GM19463 (cell line): ENCODE measurements around the gene TTC31.

ENCODE experiments used
- ATAC-seq: cut with Tn5 transposase; IDR thresholded peaks from one replicate; pipeline ENCODE4 v1.9.1; 2021; ENCODE audit warnings: mild to moderate bottlenecking, moderate library complexity; ENCODE audit not compliant: unreplicated experiment

The TTC31 gene

DNA sequence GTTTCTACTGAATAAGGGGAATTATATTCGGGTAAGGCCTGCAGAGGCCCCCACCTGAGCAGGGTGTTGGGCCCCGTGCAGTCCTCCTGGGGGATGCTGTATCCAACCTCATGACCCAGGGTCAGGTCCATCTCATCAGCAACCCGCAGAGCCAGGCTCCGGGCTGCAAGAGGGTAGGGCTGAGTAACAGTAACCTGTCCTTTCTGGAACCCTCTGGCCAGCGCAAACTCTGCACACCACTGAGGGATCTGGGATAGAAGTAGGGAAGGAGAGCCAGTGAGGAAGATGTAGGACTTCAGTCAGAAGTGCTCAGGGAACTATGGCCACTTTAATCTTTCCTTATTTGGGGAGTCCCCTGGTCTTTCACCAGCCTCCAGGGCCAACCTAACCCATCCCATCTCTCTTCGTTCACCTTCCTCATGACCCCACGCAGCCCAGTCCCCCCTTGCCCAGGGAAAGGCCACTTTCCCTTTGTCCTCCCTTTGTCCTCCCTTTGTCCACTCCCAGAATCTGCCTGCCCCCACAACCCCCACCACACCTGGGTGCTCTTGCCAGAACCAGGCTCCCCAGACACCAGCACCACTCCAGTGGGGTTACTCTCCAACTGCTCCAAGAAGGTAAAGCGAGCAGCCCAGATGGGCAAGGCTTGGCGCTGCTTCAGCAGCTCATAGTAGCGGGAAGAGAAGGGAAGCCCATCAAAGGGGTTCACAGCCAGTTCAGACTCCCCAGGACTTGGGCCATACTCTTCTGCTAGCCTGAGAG lies 42.3 kb downstream of the TTC31 start:
- ATAC-seq = no peak

DNA sequence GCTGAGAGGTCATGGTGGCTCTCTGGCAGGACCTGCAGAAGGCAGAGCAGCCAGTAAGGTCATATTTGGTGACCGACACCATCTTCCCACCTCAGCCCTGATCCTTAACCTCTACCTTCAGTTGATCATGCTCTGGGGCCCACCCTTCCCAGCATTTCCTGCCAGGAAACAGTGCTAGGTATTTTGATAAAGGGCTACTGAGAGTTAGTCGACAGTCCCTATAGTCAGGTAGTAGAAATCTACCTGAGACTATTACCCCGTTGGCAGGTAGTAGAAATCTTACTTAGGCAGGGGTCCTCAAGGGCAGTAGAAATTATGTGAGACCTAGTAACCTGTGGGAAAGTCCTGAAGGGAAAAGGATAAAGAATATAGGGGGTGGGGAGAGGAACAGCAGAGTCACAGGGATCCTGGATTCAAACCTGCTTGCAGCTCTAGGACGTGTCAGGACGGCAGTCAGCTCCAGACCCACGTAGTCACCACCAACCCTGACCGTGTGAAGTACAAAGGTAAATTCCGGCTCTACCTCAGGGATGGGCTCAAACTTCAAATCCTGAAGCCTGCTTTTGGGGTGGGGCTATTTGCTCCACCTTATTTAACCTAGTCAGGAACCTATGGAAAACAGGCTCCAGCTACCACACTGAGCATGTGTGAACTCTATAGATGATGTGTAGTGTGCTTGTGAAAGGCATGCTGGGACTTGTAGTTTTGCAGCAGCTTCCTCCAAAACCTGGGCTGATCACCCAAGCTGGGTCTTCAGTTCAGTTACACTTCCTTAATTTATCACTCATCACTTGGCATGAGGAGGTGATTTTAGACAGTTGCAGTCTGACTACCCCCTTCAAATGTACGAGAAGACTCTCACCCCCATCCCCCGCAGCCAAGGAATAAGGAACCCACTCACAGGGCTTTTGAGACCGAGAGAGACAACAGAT lies 43.1 kb downstream of the TTC31 start, which contains the start of gene DQX1:
TSS of gene DQX1 (minus strand) at position 515 of the 932 bp plus-strand sequence. CDS start at position 13, 502 bp downstream.
- ATAC-seq = no peak

DNA sequence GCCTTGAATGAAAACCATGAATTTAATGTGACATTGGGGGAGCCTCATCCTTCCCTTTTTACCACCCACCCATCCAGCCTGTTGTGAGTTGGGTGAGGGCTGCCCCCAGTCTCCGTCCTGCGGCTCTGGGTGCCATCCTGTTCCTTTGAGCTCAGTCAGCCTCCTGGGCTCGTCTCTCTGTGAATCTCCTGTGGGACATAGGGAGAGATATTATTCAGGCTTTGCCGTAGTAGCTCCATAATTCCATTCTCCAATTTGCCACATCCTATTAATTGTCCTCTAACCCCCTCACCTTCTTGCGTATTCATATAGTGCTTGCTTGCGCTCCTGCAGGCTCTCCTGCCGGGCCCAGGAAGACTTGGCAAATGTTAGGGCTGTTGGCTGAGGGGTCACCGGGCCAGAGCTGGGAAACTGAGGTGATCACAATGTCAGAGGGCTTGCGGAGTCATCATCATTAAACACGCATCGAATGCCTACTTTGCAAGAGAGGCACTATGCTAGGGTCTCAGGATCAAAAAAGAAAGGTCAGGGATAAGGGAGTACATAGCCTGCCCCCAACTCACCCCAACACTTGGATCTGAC lies 43.9 kb downstream of the TTC31 start:
- ATAC-seq = no peak

DNA sequence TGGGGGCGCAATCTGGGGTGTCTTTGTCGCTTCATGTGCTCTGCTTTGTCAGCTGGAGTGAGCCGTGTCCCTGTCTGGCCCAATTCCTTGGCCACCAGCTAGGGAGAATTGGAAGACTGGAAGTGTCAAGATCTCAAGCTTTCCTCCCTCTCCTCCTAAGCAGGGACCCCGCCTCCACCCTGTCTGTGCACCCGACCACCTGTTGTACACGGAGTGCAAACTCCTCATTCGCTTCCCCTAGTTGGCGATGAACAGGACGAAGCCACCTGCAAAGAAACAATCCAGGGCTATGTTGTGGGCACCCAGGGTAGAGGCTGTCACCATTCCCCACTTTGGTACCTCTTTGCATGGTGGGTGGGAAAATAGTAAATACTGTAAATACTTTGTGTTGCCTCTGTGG lies 44.9 kb downstream of the TTC31 start:
- ATAC-seq = no peak

DNA sequence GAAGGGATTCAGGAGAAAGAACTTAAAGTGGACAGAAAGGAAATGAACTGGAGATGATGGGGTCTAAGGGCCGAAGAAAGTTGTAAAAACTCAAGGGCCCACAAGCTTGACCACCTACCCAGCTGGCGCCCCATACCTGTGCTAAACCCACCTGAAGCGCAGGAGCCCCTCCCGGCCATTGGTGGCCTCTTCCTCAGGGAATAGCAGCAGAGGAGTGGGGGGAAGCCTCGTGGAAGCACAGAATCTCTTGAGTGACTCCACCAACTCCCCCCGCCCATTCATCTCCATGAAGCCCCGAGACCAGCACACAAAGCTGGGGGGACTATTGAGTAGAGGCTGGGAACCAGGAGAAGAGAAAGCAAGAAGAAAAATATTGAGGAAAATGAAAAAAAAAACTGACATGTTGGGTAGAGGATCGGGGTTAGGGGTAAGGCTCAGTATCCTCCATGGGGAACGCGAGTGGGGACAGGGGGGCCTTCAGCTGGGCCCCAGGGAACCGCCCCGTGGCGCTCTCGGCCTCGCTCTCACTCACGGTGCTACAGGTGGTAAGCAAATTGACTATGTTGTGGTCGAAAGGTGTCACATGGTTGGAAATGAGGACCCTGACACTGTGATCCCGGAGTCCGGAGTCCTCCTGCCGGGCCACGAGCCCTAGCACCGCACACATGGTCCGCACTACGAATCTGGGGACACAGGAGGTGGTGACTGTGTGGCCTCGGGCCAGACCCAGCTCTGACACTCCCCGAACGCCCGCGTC lies 45.9 kb downstream of the TTC31 start:
- no peak for ATAC-seq

DNA sequence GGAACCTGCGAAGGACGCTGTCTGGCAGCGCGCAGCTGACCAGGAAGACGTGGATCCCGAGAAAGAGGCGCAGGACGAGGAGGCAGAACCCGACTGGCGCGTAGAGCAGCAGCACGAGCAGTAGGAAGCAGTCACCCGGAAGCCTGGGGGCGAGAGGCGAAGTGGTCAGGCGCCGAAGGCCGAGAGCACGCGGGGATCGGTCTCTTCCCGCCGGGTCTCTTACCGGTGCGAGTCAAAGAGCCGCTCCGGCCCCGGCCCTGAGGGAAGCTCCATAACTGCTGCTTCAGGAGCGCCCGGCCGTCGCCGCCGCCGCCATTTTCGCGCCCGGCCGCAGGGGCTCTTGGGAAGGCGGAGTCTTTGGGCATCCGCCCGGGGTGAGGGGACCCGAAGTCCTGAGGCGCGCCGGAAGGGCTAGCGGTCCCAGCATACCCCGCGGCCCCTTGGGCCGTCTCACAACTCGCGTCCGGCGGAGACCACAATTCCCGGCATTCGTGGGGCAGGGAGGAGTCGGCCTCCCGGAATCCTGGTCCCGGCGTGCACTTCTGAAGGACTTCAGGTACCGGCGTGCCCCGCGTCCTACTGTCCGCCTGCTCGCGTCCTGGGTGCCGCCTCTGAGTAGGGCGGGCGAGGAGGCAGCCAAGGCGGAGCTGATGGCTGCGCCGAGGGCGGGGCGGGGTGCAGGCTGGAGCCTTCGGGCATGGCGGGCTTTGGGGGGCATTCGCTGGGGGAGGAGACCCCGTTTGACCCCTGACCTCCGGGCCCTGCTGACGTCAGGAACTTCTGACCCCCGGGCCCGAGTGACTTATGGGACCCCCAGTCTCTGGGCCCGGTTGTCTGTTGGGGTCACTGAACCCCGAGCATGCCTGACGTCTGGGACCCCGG lies 46.7 kb downstream of the TTC31 start, which contains the start of the genes AUP1 and HTRA2:
TSS of gene AUP1 (minus strand) at position 350 of the 882 bp plus-strand sequence. CDS start at position 273, 77 bp downstream.
TSS of gene HTRA2 (plus strand) at position 577 of the 882 bp plus-strand sequence. CDS start at position 651, 74 bp downstream.
- peak; percentile 80 for ATAC-seq

DNA sequence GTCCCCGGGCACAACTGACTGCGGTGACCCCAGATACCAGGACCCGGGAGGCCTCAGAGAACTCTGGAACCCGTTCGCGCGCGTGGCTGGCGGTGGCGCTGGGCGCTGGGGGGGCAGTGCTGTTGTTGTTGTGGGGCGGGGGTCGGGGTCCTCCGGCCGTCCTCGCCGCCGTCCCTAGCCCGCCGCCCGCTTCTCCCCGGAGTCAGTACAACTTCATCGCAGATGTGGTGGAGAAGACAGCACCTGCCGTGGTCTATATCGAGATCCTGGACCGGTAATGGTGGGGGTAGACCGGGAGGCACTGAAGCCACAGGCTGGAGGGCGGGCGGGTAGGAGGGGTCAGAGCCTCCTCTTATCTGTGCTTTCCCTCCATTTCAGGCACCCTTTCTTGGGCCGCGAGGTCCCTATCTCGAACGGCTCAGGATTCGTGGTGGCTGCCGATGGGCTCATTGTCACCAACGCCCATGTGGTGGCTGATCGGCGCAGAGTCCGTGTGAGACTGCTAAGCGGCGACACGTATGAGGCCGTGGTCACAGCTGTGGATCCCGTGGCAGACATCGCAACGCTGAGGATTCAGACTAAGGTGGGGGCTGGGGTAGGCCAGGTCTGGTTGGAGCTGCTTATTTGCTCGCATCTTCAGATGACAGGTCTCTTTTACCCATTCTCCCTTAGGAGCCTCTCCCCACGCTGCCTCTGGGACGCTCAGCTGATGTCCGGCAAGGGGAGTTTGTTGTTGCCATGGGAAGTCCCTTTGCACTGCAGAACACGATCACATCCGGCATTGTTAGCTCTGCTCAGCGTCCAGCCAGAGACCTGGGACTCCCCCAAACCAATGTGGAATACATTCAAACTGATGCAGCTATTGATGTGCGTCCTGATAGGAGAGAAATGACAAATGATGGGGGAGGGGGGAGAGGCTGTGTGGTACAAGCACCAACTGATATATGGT lies 47.6 kb downstream of the TTC31 start:
- peak; percentile 29 for ATAC-seq

DNA sequence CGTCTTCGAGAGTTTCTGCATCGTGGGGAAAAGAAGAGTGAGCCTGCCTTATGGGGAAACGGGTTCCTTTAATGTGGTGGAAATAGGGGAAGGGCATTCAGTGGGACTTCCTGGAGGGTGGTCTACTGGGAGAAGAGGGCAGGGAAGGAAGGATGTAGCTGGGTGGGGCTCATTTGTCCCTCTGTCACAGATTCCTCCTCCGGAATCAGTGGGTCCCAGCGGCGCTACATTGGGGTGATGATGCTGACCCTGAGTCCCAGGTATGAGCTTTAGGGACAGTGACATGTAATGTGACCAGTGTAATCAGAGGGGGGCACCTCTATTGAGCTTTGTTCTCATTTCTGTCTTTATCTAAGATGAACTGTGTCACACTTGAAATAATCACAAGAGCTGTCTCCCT lies 48.8 kb downstream of the TTC31 start:
- no peak for ATAC-seq

DNA sequence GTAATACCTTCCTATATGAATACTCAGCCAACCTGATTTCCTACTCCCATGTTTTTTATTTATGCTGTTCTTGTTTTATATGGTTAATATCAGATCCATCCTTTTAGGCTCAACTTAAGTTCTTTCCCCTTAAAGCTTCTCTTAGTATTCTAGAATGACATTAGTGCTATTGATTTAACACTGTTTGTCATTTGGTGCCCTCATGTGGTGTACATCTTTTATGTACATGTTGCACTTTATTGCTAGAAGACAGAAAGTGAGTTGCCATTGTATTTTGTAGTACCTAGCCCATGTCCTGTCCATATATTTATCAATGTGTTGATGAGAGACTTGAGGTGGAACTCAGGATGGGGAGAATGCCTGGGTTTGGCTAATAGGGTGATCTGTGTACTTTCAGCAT lies 49.3 kb downstream of the TTC31 start:
- ATAC-seq = no peak

DNA sequence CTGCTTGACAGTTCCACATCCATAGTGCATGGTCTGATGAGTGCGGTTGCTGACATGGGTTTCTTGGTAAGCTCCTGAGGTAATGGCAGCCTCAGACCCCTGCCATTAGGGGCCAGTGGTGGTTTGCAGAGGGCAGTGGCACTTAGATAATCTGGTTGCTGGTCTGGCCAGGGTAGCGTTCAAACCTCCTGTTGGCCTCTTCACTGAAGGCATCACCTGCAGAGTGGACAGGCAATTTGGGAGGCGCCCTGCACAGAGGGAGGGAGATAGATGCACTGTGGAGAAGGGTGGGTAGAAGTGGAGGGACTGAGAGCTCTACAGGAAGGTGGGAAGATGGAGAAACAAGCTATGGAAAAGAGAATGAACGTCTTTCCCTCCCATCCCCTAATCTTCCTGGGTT lies 50.6 kb downstream of the TTC31 start:
- no peak for ATAC-seq

DNA sequence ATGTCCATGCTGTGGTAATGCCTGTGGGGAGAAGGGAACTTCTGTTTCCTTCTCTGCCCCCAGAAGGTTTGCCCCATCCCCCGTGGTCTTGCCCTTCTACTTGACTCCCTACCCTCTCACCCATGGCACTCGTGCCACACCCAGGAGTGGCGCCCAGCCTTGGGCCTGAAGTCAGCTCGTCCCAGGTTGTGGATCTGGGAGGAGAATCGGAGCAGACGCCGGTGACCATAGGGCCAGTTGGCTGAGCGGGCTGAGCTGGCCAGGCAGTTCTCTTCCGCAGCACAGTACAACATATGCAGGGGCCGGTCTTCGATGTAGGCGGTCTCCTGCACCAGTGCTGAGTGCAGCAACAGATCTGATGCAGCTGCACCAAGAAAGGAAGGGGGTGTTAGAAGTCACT lies 51.5 kb downstream of the TTC31 start:
- ATAC-seq = no peak

DNA sequence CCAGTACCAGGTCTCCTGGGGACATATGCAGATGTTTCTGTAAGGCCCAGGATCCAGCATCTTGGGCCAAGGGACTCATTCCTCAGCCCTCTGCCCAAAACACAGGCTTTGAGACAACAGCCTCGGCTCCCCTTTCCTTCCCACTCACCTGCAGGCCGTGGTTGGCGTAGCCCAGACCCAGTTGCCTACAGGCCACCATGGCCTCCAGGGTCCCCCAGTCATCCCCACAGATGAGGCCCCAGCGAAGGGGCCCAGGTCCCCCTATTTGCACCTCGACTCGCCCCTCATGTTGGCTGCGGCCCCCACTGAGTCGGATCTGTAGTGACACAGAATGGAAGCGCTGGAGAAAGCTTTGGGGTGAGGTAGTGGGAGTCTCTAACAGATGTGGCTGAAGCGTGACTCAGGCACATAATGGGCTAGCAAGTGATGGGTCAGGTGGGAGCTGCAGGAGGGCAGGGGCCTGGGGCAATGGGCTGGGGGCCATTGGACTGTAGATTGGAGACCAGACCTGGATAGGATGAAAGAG lies 52.6 kb downstream of the TTC31 start:
- ATAC-seq = no peak

DNA sequence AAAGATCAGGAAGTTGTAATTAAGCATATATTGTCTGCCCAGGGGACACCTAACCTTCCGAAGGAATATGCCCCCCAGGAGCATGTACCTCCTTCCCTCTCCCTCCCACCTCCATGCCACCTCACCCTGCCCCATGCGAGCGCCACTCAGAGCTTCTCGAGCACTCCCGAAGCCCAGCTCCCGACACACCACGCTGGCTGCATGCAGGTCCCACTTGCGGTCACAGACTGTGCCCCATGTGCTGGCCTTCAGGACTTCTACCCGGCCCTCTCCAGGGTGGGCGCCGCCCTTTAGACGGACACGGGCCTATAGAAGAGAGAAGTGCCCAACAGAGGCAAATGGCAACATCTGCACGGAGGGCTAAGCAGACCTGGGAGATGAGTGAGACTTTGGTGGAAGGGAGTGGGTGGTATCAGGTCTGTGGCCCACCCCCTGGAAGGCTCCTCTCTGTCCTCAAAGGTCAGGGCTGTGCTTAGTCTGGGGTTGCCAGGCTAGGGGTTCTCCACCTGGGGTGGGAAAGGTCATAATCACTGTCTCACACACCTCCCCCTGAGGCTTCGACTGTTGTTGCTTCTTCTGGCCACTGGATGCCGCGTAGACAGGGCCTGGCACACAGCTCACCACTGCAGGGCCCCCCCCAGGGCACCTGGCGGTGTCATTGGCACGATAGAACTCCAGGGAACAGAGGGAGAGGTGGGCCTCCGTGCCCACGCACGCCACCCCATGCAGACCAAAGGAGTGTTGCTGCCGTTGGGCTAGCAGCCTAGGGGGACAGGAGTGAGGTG lies 53.5 kb downstream of the TTC31 start:
- no peak for ATAC-seq

DNA sequence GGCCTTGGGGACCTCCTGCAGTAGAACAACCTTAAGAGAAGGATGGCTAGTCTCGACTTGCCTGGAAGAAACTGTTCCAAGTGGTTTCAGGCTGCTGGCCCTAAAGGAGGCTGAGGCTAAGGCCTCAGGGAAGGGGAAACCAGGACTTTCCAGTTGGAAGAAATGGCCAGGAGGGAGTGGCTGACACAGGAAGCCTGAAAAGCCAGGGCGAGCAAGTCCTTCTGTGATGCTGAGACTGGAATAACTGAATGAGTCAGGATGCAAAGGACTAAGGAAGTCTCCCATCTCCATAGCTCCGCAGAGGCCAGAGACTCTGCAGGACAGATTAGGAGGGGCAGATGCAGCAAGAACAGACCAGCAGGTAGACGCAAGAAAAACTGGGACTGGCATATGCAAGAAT lies 54.3 kb downstream of the TTC31 start:
- no peak for ATAC-seq

DNA sequence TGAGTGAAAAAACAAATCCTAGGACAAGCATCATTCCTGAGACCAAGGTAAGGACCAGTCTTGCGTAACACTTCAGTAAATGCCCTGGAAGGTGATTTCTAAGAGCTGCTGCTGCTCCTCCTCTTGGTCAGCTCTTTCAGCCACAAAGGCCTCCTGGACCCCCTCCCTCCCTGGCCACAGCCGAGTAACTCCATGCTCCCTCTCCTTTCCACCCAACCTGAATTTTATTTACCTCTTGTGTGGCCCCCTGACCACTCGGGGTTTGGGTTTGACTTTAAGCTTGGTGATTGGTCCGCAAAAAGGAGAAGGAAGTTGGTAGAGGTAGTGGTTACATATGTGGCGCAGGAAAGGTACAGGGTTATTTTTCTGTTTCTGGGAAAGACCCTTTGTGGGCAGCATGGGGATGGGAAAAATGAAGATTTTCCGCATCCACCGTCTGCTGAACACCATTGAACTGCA lies 56.0 kb downstream of the TTC31 start:
- peak; percentile 51 for ATAC-seq

DNA sequence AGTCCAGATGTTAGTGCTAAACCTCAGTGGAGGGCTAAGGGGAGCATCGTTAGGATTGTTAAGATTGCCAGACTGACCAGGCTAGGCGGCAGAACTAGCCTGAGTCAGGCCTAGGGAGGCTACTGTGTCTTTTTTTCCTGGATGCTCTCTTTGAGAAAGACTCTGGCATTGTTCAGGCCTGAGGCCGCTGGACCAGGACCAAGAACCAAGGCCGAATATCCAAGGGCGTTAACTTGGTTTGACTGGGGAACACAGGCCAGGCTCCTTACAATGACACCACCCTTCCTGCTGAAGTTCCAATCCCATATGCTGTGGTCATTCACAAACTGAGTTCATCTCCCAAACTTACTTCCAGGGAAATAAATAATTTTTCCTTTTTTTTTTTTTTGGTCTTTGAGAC lies 57.4 kb downstream of the TTC31 start:
- no peak for ATAC-seq

DNA sequence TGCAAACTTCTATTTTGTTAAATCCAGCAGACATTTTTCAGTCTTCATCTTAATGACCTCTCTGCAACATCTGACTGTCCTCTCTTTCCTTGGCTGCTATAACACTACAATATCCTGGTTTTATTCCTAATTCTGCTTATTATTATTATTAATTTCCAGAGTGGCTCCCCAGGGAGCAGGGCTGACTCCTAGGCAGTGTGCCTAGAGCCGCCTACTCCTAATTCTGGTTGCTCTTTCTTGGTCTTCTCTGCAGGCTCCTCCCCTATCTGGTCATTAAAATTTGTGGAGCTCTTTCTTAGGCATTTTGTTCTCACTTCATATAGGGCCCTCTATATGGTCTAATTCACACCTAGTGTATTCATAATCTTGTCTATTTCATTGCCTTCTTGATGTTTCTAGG lies 60.1 kb downstream of the TTC31 start:
- ATAC-seq = no peak
